ENCODE results near the gene LRBA.

- TF ChIP-seq CTCF (conservative IDR thresholded peaks at IDR 0.05; ENCODE audit: low read depth, low read length) (no peak), MAZ (IDR thresholded peaks at IDR 0.05; ENCODE audit: borderline replicate concordance, low read depth, low read length) (no peak), CEBPB (IDR thresholded peaks at IDR 0.05; ENCODE audit: low read depth, low read length) (no peak), FOS (IDR thresholded peaks at IDR 0.05; ENCODE audit: low read depth, low read length) (no peak), NFE2L2 (IDR thresholded peaks at IDR 0.05; ENCODE audit: low read depth, low read length) (no peak)
These were observed 426.8 kb downstream of the LRBA start for GRCh38 chr4:150588316-150588715.
